H1 (cell line): ENCODE results near the gene ZDHHC11.
"Not testable (repeated sequence)": the region's sequence is repeated elsewhere in the genome, so short reads cannot be mapped to it uniquely, and the experiment has no call there.

ENCODE experiments used
- BACH1 ChIP-seq: IDR thresholded peaks from 2 replicates; pipeline ENCODE4 v1.6.1; 2012; ENCODE audit warnings: low read length, improper control_type of control experiment
- CREB1 ChIP-seq: IDR thresholded peaks from 2 replicates; pipeline ENCODE4 v1.6.1; 2012; ENCODE audit warnings: inconsistent platforms
- CTCF ChIP-seq, 3 experiments: IDR thresholded peaks; 1 replicate in 2 of 3; 2 replicates in 1 of 3; pipeline versions ENCODE4 v1.5.1 to v1.6.1; 2011; ENCODE audit warnings: low read length in 3 of 3, mild to moderate bottlenecking in 3 of 3, inconsistent platforms in 2 of 3, low read depth in 1 of 3, moderate library complexity in 1 of 3; ENCODE audit not compliant: insufficient read depth in 1 of 3; ENCODE audit errors: control extremely low read depth in 1 of 3
- NRF1 ChIP-seq: IDR thresholded peaks from 2 replicates; pipeline ENCODE4 v1.6.1; 2011; ENCODE audit warnings: mild to moderate bottlenecking, low read depth, low read length, improper control_type of control experiment
- TEAD4 ChIP-seq: IDR thresholded peaks from 2 replicates; pipeline ENCODE4 v1.6.1; 2012; ENCODE audit warnings: low read depth, low read length, inconsistent platforms, mixed read lengths

GRCh38 chr5:784428-785177 lies 66.2 kb downstream of the ZDHHC11 start, which contains the start of gene ZDHHC11B:
- peak; percentile 79 for TF ChIP-seq NRF1
- not testable (repeated sequence) for TF ChIP-seq CTCF (IDR thresholded peaks at IDR 0.05; ENCODE audit: control extremely low read depth in 1 of 3, insufficient read depth in 1 of 3, low read depth in 1 of 3, low read length in 3 of 3); TEAD4; BACH1; CREB1
